Activated CD8-positive, alpha-beta memory T cell treated with anti-CD3 and anti-CD28 coated beads, Interleukin-2, amount 50 U/mL, for 24 hours (primary cell): ENCODE measurements around the gene ABCG4.
"Not testable (repeated sequence)": the region's sequence is repeated elsewhere in the genome, so short reads cannot be mapped to it uniquely, and the experiment has no call there.

ENCODE experiments used
- DNase-seq: peaks from one replicate; pipeline ENCODE4 v3.0.0-alpha.2; 2020; ENCODE audit errors: extremely low read depth

The ABCG4 gene

DNA sequence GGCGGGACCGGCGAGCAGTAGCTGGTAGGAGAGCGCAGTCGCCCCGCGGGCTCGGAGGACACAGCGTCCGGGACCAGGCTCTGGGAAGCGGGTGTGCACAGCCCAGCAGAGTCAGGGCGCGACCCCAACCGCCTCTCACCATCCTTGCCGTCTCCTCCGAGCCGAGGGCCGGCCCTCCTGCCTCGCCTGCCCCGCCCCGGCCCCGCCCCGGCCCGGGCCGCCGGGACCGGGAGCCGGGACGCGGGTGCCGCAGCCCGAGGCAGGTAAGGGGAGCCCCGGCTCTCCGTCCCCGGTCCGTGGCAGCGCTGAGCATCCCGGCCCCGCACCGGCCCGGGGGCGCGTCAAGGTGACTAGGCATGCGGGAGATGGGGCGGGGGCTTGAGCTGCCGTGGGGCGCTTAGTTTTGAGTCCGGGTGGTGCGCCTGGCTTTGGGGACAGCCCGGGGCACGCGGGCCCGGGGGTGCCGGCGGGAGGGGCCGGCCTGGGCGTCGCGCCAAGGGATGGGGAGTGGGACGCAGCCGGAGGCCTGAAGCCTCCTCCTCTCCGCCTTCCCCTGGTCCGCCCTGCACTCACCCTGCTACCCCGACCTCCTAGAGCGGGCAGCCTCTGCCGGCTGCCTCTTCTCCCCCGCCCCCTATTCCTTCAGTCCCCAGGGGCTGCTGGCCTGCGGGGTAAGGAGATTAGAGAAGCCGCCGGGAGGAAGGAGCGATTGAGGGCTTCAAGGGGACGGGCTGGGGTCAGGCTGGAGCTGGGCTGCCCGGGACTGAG lies at the start of gene ABCG4:
Gene ABCG4 (plus strand): TSS at position 35 of the 768 bp plus-strand sequence. CDS start 914 bp downstream, outside the sequence.
- DNase-seq = no peak

DNA sequence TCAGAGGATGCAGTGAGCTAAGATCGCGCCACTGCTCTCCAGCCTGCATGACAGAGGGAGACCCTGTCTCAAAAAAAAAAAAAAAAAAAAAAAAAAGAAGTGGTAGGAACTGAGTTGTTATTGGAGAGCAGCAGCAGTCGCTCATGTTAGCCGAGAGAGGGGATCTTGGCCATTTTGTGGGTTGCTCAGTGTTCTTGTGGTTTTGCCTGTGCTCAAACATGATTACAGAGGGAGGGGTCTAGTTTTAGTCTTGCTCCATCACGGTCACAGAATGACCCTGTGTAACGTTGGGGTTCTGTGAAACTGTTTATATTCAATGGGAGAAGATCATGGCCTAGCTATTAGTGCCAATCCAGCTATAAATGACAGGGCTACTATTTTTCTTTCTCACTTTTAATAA lies 49.1 kb upstream of the ABCG4 start:
- no peak for DNase-seq

DNA sequence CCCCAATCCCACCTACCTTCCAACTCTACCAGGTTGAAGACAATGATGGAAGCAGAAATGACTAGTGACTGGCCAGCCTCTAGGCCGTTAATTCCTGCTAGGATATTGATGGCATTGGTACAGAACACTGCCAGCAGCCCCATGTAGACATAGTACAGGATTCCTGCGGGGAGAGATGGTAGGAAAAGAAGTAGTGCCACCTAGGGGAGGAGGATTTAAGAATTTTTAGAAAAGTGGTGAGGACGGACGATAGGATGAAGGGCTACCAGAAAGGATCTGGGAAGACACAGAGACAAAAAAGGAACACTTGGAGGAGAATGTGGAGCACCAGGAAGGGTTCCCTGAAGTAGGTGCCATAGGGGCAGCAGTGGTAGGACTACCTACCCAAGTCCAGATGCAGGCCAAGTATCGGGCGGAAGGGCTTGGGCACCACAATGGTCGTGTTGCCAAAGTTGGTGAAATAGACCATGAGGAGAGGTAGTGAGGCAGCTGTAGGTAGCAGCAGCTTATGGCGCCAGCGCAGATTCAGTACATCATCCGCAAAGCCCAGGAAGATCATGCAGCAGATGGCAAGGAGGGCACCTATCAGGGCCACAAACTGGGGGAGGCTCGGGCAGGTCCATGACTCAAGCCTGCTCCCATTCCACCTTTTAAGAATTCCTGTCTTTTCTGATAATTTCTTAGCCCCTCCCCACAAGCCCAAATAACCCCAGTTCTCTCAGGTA lies 48.4 kb upstream of the ABCG4 start:
- DNase-seq = no peak

DNA sequence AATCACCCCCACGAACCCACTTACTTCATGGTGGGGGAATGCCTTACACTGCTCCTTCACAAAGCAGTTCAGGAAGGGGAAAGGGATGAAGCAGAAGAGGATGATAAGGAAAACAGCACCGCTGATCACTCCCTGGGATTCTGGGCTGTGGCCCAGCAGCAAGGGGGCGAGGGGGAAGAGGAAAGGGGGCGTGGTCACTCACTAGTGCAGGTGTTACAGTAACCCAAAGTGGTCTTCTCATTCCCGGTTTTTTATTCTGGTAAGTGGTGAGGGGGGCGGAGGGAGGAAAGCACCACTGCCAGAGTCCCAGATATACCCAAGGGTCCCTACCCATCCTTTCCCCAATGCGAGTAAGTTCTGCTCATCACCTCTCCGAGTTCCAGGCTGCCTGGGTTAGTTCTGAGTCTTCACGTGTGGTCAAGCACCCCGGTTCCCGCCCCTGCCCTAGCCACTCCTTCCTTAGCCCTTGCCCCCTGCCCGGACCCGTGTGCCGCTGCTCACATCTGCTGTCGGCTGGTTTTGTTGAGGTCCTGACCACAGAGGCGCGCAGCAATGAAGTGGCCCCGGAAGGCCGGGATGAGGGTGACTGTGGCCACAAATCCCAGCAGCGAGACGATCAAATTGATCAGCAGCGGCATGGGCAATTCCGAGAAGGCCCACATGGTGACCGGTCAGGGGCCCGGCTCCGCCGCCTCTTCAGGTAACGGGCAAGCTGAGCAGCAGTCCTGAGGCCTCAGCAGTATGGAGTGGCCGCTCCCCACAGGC lies 47.7 kb upstream of the ABCG4 start:
- DNase-seq = no peak

DNA sequence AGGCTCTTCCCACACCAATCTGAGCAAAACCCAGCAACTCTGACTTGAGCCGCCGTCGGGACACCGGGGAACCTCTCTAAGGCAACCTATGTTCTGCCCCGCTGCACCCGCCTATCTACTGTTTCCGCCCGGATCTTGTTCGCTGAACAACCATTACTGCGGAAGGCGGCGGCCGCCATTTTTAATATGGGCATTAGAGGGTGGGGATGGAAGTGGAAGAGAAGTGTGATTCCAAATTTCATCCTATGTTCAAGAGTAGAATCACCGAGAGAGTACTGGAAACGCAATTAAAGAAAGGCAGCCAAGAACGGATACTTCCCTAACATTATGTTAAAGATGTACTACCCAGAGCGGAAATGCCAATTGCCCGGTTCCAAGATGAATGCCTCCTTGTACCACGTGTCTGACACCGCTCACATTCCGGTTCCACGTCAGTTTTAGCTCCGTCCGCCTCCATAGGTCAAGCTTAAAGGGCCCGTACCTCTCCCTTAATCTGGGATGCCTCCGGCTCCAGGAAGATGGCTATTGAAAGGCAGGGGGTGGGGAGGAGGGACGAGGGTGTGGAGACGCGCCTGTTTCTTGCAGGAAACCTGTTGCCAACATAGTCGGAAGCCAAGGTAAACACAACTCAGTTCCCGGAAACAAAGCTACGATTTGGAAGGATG lies 47.0 kb upstream of the ABCG4 start, which contains the start of gene DPAGT1:
Gene DPAGT1 (minus strand): TSS at position 95 of the 665 bp plus-strand sequence. CDS start 198 bp downstream, outside the sequence.
- DNase-seq = peak; percentile 80

DNA sequence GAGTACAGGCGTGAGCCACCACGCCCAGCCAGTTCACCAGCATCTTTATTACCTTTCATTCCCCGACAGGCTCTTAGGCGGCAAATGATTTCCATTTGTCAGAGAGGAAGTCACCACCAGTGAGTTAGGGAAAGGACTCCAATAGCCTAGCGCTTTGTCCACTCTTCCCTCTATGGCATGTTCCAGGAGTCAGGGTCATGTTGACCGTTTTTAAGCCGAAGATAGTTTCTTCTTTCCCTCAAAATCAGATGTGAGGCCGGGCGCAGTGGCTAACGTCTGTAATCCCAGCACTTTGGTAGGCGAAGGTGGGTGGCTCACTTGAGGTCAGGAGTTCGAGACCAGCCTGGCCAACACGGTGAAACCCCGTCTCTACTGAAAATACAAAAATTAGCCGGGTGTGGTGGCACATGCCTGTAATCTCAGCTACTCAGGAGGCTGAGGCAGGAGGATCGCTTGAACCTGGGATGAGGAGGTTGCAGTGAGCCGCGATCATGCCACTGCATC lies 45.6 kb upstream of the ABCG4 start:
- DNase-seq = not testable (repeated sequence)

DNA sequence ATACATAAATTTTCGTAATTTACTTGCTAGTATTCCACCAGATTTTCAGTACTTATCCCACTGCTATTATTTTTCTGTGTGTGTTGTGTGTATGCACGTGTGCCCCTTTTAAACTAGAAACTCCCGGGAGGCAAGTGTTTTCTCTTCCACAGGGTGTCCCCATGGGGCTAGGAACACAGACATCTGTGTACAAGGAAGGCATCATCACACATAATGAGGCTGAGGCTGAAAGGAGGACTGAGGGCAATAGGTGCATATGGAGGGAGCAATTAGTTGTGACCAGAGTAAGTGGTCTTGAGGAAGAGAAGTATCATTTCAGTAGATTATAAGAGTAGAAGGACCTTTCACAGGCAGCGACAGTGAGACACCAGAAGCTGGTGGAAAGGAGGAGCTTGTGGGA lies 45.1 kb upstream of the ABCG4 start:
- no peak for DNase-seq

DNA sequence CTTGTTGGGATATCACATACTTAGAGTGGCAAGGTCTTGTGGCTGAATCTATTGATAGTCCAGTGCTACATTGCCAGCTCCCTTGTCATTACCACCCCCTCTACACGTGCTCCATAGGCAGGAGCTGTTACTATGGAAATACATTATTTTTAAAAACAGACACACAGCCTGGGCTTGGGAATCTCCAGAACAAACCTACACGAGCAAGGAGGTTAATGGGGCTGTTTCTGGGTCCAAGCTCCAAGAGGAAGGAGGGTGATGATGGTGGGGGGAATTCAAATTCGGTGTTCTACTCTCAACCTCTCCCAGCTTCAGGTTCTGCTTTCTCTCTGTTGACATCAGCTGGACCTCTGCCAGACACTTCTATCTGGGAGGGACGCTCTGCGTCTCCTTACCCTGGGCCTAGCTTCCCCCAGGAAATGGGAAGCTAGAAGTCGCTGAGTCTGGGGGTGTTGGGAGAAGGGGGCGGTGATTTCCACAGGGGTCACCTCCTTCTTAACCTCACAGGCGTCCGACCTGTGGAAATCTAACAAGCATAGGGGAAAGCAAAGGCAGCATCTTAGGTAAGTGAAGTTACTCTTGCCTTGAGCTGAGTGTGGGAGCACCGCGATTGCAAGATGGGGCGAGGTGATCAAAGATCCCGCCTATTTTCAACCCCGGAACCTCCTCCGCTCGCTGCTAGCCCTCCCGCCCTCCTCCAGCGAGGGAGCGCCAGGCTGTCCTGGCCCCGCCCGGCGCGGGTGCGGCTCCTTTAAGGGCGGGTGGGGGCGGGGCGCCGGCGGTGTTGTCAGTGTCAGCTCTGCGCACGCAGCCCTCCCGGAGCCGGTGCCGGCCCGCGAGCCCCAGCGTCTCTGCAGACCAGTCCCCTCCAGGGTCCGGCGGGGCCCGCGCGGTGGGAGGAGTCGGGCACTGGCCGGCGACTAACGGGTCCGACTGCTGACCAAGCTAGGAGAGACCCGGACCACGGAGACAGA lies 42.0 kb upstream of the ABCG4 start, which contains the start of gene C2CD2L:
Gene C2CD2L (plus strand): TSS at position 781 of the 974 bp plus-strand sequence. CDS start 398 bp downstream, outside the sequence.
- peak; percentile 69 for DNase-seq

DNA sequence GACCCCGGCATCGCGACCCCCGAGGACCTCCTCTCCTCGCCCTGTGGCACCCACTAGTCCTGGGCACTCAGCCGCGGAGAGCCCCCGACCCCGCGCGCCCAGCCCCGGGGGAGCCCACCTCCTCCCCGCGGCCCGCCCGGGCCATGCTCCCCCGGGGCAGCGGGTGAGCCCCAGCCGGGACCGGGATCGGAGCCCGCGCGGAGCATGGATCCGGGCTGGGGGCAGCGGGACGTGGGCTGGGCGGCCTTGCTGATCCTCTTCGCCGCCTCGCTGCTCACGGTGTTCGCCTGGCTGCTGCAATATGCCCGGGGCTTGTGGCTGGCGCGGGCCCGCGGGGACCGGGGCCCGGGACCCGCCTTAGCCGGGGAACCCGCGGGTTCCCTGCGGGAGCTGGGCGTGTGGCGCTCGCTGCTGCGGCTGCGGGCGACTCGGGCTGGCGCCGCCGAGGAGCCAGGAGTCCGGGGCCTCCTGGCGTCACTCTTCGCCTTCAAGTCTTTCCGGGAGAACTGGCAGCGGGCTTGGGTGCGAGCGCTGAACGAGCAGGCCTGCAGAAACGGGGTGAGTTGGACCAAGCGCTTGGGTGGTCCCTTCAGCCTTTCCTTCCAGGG lies 41.2 kb upstream of the ABCG4 start:
- DNase-seq = no peak

DNA sequence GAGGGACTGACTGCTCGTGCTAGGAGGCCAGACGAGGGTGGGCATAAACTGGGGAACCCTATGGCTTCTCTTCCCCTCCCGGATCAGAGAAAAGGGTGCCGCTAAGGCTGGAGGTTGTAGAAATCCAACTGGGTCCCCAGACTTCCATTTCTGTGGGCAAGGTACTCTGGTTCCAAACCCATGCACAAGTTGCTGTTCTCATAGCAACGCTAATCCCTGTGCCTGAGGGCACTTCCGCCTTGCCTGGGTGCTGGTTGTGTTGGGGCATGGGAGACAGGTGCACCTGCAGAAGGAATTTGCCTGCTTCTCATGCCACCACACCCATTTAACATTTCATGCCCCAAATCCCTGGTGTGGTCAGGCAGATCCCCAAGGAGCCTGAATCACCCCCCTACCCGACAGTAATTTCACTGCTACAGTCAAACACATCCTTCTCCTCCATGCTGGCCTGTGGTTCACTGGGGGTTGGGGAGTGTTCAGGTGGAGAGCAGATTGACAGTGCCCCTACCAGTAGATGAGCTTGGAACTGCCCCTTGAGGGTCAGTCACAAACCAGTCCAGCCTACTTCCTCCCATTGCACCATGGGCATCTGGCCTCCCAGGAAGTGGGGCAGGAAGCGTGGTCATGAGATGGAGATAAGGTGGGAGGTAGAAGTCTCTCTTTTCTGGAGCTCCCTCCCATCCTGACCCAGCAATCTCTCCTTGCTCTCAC lies 40.6 kb upstream of the ABCG4 start:
- DNase-seq = no peak

DNA sequence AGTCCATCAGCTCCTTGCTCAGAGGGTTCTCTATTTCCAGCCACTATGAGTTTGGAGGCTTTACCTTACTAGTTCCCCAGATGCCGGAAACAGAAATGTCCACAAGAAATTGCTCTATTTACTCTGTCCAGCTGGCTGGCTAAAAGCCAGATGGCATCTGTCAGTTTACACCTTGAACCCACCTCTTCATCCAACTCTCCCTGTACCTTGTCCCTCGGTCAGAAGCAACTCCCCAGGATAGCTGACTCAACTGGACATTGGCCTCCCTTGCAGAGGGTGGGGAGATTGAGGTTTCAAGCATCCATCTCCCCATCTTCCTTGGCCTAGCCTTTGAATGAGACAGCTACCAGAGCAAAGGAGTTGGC lies 40.0 kb upstream of the ABCG4 start:
- DNase-seq = no peak

DNA sequence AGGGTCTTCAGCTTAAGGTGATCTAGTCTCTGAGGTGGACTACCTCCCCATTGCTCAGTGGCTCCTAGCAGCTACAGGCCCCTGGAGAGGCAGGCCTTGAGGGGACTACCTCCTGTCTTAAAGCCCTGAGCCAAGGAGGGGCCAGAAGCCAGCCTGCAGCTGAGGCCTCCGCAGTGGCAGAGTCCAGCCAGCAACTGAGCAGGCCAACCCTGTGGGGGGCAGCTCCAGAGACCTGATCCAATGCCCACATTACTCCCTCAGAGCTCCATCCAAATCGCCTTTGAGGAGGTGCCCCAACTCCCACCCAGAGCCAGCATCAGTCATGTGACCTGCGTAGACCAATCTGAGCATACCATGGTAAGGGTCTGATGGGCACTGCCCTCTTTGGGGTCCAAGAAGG lies 39.0 kb upstream of the ABCG4 start:
- no peak for DNase-seq

DNA sequence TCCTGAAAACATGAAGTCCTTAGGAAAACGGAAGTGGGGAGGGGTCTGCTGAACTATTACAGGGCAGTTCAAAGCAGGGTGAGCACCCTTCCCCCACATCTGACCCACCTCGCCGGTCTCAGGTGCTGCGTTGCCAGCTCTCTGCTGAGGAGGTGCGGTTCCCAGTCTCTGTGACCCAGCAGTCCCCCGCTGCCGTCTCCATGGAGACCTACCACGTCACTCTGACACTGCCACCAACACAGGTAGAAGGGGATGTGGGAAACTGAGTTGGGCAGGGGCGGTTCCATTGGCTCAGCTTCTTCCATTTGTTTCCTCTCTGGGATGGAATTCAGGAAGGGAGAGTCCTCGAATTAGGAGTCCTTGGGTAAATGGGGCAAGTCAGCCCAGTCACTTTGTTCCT lies 38.4 kb upstream of the ABCG4 start:
- DNase-seq = no peak

DNA sequence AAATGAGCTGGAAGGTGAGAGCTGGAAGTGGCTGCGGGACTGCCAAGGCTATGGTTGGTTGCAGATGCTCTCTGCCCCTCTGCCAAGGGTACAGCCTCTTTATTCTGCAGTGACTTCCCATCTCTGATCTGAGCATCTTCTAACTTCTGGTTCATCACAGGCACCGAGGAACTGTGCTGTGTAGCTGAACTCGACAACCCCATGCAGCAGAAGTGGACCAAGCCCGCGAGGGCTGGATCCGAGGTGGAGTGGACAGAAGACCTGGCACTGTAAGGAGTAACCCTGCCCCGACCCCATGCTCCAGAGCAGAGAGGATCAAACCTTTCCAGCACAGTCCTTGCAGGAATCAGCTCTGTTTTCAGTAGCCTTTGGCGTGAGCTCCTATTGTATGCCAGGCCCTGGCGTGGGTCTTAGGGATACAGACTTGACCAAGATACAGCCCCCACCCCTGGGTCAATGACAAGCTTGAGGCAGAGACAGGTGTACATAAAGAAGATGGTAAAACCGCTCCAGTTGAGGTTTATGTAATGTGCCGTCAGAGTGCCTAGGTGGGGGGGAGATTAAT lies 37.4 kb upstream of the ABCG4 start:
- DNase-seq = no peak

DNA sequence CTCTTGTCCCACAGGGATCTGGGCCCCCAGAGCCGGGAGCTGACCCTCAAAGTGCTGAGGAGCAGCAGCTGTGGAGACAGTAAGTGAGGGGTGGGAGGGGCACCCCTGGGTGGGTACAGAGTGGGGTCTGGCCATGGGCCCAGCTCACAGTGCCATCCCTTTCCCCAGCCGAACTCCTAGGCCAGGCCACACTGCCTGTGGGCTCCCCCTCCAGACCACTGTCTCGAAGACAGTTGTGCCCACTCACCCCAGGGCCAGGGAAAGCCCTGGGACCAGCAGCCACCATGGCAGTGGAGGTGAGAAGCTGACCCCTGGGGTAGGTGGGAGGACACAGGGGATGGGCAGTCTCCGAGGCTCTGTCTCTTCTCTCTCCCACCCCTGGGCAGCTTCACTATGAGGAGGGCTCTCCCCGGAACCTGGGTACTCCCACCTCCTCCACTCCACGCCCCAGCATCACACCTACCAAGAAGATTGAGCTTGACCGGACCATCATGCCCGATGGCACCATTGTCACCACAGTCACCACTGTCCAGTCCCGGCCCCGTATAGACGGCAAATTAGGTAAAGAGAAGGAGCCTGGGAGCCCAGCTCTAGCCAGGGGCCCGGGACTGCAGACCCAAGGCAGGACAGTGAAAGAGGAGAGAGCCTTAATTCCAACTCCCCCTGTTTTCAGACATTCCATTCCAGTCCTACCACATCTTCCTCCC lies 36.4 kb upstream of the ABCG4 start:
- no peak for DNase-seq

DNA sequence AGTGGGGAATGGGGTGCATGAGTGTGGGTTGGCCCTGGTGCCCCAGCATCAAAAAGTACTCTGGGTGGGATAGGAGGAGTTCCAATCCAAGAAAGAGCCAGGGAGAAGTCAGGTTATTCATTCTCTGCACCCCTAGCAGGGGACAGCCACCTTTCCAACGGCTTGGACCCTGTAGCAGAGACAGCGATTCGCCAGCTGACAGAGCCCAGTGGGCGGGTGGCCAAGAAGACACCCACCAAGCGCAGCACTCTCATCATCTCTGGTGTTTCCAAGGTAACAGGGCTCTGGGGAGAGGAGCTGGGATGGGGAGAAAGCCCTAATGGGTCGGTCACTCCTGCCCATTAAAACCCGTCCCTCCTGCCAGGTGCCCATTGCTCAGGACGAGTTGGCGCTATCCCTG lies 35.1 kb upstream of the ABCG4 start:
- DNase-seq = no peak

DNA sequence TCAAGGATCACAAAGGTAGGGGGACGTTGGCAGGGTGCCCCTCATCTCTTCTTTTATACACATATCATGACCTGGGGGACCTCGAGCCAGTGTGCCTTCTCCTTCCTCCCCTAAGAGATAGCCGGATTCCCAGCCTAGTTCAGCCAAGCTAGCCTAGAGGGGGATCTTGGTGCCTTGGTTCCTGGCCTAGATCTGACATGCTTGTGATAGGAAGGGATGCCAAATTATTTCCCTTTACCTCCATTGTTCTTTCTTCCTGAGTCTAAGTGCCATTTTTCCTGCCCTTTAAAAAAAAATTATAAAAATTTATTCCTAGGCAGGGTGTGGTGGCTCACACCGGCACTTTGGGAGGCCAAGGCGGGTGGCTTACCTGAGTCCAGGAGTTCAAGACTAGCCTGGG lies 34.5 kb upstream of the ABCG4 start:
- no peak for DNase-seq

DNA sequence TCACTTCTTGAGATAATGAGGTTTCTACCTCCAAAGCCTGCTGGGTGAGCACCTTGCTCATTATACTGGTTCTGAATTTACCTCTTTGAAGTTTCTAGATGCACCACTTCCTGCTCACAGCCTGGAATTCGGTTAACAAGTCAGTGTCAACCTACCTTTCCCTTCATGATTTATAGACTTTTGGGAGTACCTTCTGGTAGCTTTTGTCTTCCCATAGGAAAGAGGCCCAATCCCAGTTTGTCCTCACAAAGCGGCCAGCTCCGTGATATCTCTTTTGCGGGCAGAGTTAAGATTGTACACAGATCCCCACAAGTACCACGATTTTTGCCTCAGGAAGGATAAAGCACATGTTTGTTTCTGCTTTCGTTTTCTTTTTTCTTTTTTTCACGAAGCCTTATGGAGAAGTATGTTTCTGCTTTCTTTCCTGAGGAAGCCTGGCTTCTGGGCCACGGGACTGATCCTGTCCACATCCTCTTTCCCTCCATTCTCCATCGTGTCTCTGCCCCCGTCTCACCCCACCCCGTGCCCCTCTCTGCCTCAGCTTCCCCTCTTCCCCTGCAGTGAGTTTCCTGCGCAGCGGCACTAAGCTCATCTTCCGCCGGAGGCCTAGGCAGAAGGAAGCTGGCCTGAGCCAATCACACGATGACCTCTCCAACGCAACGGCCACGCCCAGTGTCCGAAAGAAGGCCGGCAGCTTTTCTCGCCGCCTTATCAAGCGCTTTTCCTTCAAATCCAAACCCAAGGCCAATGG lies 33.2 kb upstream of the ABCG4 start:
- DNase-seq = no peak
